Nucleus accumbens (tissue), 56 donors: ENCODE measurements around the gene DIO3.
"Not testable (repeated sequence)": the region's sequence is repeated elsewhere in the genome, so short reads cannot be mapped to it uniquely, and the experiment has no call there.

ENCODE experiments used
- DNase-seq, 56 donors: peaks; one replicate each; lab custom pipeline; 2025; lab: John Stamatoyannopoulos, UW

Gene DIO3

DNA sequence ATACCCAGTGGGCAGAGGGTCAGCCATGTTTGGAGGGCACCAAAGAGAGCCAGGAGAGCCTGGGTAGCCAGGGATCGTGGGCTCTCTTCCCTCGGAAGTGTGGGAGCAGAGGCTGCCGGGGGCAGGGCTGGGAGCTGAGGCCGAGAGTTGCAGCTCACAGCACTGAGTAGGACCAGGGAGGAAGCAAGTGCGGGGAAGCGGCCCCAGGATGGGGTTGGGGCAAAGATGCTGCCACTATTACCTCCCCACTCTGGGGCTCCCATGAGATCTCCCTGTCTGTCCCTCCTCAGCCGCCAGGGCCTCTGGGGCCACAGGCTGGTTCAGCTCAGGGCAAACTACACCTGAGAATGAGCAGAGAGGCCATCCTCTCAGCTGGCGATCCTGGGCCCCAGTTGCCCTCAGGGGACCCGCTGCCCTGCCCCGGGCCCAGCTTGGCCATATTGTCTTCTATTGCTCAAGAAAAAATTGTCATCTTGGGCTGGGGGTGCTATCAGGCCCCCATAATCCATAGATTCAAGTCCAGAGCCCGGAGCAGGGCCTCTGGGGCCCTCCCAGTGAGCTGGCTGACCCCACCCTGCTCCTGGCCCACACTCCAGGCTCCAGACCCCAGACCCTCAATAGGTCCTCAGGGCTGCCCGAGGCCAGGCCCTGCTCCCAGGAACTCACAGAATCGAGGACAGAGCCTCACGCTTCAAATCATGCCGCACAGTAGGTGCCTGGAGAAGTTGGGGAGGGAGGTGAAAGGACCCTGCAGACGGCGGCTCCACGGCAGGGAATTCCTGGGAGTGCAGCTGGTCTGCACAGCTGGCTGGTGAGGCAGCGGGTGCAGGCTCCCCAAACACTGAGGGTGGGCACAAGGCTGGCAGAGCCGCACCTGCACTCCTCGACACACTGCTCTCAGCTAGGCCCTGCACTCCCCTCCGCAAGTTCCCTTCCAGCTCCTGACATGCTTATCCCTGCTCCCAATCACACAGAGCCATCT lies 20.5 kb upstream of the DIO3 start:
- no peak for DNase-seq

GRCh38 chr14:101542391-101542790 lies 18.9 kb upstream of the DIO3 start:
- no peak for DNase-seq

DNA sequence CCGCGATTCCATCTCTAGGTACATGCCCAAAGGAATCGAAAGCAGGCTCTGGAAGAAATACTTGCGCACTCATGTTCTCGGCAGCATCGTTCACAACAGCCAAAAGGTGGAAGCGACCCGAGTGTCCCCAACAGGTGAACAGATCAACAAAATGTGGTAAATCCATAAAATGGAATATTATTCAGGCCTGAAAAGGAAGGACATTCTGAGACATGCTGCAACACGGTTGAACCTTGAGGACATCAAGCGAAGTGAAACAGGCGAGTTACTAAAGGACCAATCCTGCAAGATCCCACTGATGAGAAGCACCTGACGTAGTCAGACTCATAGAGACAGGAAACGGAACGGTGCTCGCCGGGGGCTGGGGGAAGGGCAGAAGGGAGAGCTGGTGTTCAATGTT lies 17.5 kb upstream of the DIO3 start:
- no peak for DNase-seq

GRCh38 chr14:101544550-101544949 lies 16.7 kb upstream of the DIO3 start:
- DNase-seq = no peak

- no peak for DNase-seq
Observed at GRCh38 chr14:101546706-101547105, 14.6 kb upstream of the DIO3 start.

- no peak for DNase-seq
Observed at GRCh38 chr14:101547107-101547738, 14.1 kb upstream of the DIO3 start.

- no peak for DNase-seq
Observed at GRCh38 chr14:101547961-101548669, 13.2 kb upstream of the DIO3 start.

GRCh38 chr14:101548710-101549109 lies 12.6 kb upstream of the DIO3 start:
- no peak for DNase-seq

DNA sequence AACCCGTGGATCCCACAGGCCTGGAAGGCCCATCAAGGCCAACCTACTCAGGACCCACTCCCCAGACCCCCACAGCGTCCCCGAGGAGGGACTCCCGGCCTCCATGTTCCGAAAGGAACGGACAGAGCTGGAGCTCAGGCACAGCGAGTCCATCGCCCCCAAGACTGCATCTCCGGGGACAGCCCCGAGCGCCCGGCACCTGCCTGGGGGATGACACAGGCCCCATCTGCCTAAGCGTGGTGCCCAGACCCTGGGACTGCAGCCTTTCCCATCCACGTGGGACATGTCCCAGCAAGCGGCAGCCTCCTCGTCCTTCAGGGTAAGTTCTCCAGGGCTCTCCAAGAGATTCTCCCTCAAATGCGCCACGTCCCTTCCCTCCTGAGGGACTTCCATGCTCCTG lies 12.1 kb upstream of the DIO3 start:
- DNase-seq = no peak

DNA sequence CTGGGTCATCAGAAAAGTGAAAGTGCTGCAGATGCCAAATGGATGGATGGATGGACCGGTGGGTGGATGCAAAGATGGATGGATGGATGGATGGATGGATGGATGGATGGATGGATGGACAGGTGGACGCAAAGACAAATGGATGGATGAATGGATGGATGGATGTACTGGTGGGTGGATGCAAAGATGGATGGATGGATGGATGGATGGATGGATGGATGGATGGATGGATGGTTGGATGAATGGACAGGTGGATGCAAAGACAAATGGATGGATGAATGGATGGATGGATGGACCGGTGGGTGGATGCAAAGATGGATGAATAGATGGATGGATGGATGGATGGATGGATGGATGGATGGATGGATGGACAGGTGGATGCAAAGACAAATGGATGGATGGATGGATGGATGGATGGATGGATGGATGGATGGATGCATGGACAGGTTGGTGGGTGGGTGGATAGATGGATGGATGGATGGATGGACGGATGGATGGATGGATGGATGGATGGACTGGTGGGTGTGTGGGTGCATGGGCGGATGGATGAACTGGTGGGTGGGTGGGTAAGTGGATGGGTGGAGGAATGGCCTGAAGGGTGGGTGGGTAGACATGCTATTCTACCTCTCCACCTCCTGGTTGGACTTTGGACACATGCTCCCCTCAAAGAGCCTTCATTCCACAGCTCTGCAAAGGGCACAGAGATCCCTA lies 10.9 kb upstream of the DIO3 start:
- DNase-seq = not testable (repeated sequence)

DNA sequence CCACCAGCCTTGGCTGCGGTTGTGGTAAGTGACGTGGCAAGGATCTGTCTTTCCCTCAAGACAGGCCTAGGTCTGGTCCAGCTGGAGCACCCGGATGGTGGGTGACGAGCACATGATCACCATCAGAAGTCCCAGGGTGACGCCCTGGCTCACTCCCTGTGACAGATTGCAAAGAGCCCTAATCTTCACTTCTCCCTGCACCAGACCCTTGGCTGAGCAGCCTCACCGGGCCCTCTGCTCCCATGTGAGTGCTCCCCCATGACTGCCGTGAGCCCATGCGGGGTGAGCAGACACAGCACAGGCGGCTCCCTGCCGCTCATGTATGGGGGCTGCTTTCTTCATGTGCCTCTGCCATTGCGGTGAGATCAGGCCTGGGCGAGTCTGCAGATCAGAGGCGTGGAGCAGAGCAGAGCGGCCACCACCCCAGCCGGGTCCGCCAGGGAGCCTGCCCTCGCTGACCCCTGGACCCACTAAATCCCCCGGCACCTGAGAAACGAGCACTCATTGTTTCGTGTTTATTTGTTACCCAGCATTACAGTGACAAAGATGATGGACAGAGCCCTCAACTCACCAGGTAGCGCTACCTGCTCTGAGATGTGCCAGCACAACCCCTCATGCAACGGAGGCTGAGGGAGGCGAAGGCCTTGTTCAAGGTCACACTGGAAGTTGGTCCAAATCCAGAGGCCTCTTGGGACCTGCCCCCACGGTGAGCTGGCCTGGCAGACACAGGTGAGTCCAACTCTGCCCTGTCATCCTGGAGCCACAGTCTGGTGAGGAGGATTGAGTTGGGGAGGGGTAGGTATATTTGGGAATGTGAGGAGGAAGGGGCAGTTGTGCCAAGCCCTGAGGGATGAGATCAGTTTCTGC lies 9.3 kb upstream of the DIO3 start:
- no peak for DNase-seq

- no peak for DNase-seq
Observed at GRCh38 chr14:101552786-101553231, 8.5 kb upstream of the DIO3 start.

- no peak for DNase-seq
Observed at GRCh38 chr14:101553393-101553792, 7.9 kb upstream of the DIO3 start.

DNA sequence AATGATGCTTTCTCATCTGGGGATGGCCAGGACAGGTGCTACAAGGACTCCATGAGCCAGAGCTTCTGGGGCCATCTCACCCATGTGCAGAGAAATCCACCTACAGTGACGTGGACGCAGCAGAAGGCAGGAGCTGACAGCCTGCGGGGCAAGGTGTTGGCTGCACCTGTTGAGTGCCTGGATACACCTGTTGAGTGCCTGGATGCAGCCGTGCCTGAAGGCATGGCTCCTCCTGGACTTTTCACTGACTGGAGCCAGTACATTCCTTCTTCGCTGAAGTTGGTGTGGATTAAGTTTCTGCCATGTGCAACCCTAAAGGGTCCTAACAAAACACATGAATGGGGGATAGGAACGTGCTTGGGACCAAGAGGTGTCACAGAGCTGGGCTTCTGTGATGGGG lies 7.4 kb upstream of the DIO3 start:
- DNase-seq = no peak

DNA sequence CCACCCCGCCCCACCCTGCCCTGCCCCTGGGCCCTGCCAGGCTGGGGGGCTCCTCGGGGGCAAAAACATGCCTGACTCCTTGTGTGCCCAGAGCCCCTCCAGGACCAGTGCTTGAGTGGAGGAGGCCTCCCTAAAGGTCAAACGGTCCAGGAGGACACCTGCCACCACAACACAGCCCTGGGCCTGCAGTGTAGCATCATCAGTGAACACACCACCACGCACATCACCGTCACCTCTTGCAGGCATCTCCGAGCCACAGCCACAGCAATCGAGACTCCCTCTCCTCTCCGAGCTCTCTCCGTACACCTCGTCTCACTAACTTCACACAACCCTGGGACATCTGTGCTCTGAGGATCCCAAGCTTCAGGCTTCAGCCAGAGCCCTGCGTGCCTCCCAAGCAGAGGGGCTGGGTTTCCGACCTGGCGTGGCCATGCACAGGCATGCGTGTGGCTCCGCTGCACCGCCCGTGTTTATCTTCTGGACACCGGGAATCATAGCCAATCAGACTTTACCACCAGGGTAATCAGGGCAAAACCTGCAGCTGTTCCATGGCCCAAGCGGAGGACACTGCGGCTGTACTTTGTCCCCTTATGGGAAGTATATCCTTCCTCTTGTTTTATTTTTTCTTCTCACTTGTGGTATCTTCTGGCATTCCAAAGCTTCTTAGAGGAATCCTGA lies 6.2 kb upstream of the DIO3 start:
- no peak for DNase-seq

GRCh38 chr14:101555669-101556043 lies 5.6 kb upstream of the DIO3 start:
- DNase-seq = not testable (repeated sequence)

GRCh38 chr14:101556131-101556530 lies 5.2 kb upstream of the DIO3 start:
- no peak for DNase-seq

DNA sequence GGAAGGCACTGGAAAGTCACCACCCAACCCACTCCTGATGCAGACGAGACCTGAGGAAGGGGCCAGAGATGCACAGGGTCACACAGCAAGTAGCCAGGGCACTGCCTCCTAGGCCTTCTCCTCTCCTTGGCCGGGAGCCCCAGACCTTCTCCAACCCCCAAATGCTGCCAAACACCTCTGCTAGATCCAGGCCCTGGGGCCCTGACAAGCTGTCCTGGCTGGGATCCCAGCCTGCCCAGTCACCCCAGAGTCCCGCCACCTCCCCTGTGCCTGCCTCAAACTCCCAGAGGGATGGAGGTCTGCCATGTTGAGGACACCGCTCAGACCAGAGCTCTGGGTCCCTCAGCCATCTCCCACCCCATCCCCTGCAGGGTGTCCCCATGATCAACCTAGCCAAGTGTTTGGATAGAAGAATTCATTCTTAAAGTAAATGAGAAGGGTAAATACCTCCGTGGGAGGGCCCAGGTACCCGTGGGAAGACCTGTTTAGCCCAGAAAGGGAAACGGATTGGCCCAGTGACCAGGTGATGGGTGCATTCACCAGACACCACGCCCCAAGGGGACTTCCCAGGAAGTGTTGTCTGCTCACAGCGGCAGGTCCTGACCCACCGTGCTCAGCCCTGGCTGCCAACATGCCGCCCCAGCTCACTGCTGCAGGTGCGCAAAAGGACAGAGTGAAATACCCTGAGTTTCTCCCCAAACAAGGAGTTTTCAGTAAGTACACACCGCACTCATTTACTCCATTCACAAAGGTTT lies 4.6 kb upstream of the DIO3 start:
- DNase-seq = peak in 4 of 56 donors; percentile 1 to 22 (median 12)
